ENCODE data around the gene LRCOL1.

LRCOL1 gene

GRCh38 chr12:132618683-132619043, 8.3 kb upstream of the LRCOL1 start, which contains the start of gene P2RX2:
Gene P2RX2 (plus strand): TSS chr12:132618776. CDS start chr12:132618817, 41 bp downstream.
- DNase-seq: no peak

DNA sequence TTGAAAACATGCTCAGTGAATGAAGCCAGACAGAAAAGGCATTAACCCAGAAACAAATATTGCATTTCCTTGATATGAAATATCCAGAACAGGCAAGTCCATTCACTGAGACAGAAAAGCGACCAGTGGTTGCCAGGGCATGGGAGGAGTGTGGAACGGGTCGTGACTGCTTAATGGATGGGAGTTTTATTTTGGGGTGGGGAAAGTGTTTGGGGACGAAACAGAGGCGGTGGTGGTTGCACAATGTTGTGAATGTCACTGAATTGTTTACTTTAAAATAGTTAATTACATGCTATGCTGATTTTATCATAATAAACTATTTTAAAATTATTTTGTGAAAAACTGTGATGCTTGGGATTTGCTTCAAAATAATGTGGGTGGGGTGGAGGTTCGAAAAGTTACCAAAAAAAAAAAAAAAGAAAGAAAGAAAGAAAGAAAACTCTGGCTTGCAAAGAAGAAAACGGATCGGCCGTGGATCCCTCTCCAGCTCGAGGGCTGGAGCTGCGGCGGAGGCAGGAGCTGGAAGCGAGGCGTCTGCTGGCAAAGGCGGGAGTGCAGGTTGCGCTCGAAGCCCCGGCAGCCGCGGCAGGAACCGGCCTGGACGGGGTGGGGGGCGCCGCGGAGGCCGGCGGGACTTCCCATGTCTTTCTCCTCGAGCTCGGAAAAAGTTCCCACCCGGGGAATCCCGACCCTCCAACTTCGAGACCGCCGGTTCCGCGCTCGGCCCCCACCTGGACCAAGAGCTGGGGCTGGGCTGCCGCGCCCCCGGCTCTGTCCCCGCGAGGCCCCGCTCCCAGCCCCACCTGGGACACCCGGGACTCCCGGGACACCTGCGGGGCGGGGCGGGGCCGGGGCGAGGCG, 7.7 kb upstream of the LRCOL1 start:
- no peak for DNase-seq

GRCh38 chr12:132617135-132617701, 6.8 kb upstream of the LRCOL1 start:
- no peak for DNase-seq

DNA sequence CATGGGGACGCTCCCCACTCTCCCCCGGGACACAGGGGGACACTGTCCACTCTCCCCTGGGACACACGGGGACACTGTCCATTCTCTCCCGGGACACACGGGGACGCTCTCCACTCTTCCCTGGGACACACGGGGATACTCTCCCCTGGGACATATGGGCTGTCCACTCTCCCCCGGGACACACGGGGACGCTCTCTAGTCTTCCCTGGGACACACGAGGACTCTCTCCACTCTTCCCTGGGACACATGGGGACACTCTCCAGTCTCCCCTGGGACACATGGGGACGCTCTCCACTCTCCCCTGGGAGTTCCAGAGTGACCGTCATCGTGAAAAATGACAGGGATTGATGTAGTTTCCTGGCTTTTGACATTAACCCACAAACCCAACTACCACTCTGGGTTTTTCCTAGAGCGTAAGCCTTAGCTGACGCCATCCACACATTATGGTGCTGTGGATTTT, 5.2 kb upstream of the LRCOL1 start:
- DNase-seq: no peak

GRCh38 chr12:132614861-132615578, 4.6 kb upstream of the LRCOL1 start:
- DNase-seq: peak; percentile 91

DNA sequence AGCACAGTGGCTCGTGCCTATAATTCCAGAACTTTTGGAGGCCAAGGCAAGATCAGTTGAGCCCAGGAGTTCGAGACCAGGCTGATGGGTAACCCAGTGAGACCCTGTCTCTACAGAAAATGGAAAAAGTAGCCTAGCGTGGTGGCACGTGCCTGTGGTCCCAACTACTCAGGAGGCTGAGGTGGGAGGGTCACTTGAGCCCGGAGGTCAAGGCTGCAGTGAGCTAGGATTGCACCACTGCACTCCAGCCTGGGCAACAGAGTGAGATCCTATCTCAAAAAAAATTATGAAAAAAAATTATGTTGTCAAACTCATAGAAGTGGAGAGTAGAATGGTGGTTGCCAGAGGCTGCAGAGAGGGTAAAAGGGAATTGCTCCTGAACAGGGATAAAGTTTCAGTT, 3.6 kb upstream of the LRCOL1 start:
- no peak for DNase-seq

GRCh38 chr12:132611620-132612019, 1.2 kb upstream of the LRCOL1 start:
- DNase-seq: no peak

DNA sequence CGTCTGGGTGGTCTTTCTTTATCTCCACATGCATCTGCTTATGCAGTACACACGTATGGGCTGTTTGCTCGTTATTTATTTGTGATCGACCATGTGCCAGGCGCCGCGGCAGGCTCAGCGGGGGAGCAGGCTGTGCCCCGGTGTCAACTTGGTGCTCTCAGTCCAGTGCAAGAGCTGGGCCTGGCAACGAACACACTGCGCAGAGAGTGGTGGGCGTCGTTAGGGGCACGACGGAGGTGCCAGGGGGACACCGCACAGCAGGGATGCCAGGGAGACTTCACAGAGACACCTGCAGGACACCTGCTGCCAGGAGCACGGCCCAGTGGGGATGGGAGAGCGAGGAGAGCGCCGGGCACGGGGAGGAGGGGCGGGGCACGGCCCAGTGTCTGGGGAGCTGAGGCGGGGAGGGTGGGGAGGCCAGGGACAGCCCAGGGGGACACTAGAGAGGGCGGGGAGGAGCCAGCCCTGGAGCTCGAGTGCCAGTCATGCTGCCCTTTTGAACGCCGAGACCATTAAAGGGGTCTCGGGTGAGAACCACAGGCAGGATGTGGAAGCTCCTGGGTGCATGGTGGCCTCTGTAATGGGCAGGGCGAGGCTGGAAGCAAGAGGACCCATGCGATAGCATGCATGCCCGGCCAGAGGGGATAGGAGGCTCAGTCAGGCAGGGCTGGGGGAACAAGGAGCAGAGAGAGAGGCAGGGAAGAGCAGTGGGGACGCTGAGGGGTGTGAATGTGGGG, 652 bp upstream of the LRCOL1 start:
- no peak for DNase-seq

GRCh38 chr12:132608231-132609171, 1.9 kb downstream of the LRCOL1 start:
- no peak for DNase-seq

DNA sequence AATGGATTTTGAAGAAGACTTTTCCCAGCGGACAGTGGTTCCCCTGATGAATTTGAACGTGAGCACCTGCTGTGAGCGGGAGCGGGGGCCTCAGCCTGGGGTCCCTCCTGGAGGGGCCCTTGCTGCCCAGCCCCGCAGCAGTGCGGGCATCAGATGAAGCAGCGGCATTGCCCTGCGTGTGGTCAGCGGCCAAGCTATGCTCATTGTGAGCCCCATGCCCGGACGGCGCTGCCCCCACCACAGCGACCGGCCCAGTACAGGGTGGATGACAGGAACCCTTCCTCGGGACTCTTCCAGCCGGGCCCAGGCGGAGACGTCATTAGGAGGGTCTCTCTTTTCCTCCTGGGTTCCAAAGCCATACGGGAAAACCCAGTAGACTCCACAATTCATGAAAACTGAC, 3.5 kb downstream of the LRCOL1 start:
- DNase-seq: no peak

DNA sequence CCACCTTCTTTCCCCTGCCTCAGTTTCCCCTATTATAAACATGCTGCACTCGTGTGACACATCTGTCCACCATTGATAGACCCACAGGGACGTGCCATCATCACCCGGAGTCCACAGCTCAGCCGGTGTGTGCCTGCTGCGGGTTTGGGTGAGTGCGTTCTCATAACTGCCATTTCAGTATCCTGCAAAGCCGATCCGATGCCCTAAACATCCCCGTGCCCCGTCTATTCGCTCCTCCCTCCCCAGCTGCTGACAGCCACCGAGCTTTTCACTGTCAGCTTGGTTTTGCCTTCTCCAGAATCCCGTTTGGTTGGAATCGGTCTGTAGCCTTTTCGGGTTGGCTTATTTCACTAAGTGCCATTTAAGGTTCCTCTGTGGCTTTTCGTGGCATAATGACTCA, 3.9 kb downstream of the LRCOL1 start:
- DNase-seq: no peak

DNA sequence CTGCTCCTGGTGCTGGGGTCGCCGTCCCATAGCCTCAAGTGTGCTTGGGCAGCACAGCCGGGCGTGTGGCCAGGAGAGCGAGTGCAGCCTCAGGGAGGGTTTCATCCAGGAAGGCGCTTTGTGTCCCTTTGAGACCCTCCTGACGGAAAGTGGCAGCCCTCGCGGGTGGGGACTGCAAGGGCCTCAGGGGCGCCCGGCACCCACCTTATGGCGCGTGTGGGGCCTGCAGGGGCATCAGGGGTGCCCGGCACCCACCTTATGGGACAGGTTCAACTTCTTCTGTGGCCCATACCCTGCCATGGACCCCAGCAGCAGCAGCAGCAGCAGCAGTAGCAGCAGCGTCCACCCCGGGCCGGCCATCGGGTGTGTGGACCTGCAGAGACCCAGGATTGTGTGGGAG, 4.5 kb downstream of the LRCOL1 start:
- no peak for DNase-seq

DNA sequence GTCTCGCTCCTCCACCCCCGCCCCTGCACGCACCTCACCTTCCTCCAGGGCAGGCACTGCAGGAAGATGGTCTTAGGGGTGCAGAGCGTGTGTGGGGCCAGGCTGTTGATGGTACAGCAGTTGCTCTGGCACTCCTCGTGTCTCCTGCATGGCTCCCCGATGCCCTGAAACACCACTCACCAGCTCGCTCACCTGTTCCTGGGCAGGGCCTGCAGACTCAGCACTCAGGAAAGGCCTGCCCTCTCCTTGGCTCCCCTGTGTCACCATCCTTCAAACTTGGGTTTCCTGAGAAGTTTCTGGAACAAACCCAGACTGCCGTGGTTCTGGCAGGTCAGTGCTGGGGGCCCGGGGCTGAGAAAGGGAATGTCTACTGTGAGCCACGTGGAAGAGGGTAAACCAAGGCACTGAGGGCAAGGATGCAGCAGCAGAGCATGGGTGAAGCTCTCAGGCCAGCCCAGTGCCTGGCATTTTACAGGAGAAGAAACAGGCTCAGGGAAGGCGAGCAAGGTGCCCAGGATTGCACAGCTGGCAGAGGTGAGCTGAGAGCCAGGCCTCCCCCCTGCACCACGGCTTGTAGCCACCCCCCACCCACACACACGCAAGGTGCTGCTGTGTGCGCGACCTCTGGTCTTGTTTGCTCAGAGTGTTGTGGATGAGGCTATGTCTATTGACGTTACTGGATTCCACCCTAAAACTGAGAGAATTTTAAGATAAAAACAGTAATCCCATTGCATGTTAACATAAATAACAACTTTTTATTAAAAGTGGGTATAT, 5.5 kb downstream of the LRCOL1 start:
- DNase-seq: no peak

DNA sequence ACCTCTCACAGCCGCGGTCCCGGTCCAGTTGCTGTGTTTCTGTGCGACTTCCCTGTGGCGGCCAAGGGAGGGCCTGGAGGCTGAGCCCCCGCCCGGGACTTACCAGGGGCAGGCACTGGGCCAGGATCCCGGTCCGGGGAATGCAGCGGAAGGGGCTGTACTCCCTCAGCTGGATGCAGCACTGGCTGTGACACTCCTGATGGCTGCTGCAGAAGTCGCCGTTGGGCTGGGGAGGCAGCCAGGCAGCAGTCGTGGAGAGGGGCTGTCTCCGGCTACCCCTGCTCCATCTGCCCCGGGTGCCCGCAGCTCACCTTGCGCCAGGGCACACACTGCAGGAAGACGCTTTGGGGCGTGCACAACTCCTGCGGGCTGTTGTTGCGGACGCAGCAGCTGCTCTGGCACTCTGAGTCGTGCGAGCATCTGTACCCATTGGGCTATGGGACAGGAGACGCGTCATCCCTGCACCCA, 6.2 kb downstream of the LRCOL1 start:
- peak; percentile 64 for DNase-seq

- DNase-seq: peak; percentile 43
These were observed 6.9 kb downstream of the LRCOL1 start for GRCh38 chr12:132603240-132604150.

GRCh38 chr12:132602572-132603239, 7.7 kb downstream of the LRCOL1 start:
- peak; percentile 74 for DNase-seq

DNA sequence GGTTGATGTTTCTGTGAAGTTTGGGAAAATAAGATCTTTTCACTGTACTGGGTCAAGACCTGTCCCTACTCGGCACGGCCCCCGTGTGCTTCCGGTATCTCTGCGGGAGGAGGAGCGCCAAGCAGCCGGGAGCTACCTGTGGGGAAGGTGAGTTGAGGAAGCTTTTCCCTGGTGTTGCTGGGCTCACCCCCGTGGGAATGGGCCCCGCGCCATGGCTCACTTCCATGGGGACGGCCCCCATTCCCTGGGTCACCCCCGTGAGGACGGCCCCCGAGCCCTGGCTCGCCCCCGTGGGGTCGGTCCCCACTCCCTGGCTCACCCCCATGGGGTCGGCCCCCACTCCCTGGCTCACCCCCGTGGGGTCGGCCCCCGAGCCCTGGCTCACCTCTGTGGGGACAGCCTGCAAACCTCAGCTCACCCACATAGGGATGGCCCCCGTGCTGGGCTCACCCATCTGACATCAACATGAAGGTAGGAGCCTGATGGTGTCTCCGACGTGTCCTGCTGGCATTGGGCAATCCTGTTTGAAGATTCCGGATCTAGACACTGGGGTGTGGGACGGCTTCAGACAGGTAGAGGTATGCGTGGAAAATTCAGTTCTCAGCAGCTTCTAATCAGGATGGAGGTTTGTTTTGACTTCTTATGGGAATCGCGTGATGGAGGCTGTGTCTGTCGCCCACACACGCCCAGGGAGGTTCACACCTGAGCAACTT, 9.1 kb downstream of the LRCOL1 start:
- no peak for DNase-seq

All from femur (tissue), 1 donor.